ENCODE results near the gene KLHL22.

KLHL22 gene

GRCh38 chr22:20425566-20426258 lies 69.9 kb downstream of the KLHL22 start:
- no peaks in the 10 kb centered on the region for H3K79me2 ChIP-seq (ENCODE audit: control insufficient read depth, low read length)
- peaks cover 16% of the 10 kb centered on the region for H3K27me3 ChIP-seq (ENCODE audit: control insufficient read depth, low read length)
- H3F3A ChIP-seq (ENCODE audit: control insufficient read depth, insufficient read depth) = no peaks in the 10 kb centered on the region
- TF ChIP-seq CTCF (IDR thresholded peaks at IDR 0.05; ENCODE audit: low read depth, low read length, poor library complexity, severe bottlenecking) (no peak), EZH2phosphoT487 (IDR thresholded peaks at IDR 0.05; ENCODE audit: borderline replicate concordance, low read length) (no peak)
- no peaks in the 10 kb centered on the region; the same call in 1 of the 2 replicates for H3K4me1 ChIP-seq (ENCODE audit: control insufficient read depth, low read length)
- H3K9me2 ChIP-seq (replicated peaks; ENCODE audit: control insufficient read depth, low read length) = no peaks in the 10 kb centered on the region
- H3K9me3 ChIP-seq (ENCODE audit: control insufficient read depth, insufficient read depth, low read length) = no peaks in the 10 kb centered on the region
- H3K4me2 ChIP-seq (ENCODE audit: low read length) = no peak overlapping the region
- no peak overlapping the region for H3K4me3 ChIP-seq (ENCODE audit: low read length)
- no peaks in the 10 kb centered on the region for H3K36me3 ChIP-seq (ENCODE audit: control insufficient read depth, low read length)
- H4K20me1 ChIP-seq (ENCODE audit: control insufficient read depth, insufficient read depth, low read depth, low read length) = no peaks in the 10 kb centered on the region
- no peak overlapping the region for H3K27ac ChIP-seq (ENCODE audit: low read depth, low read length)

- H3K27me3 ChIP-seq (ENCODE audit: control insufficient read depth, low read length) = peaks cover 9% of the 10 kb centered on the region
- H3K36me3 ChIP-seq (ENCODE audit: control insufficient read depth, low read length) = no peaks in the 10 kb centered on the region
- no peaks in the 10 kb centered on the region for H3K79me2 ChIP-seq (ENCODE audit: control insufficient read depth, low read length)
- no peak overlapping the region for H3K27ac ChIP-seq (ENCODE audit: low read depth, low read length)
- H3K4me3 ChIP-seq (ENCODE audit: low read length) = no peak overlapping the region
- no peaks in the 10 kb centered on the region for H3K9me3 ChIP-seq (ENCODE audit: control insufficient read depth, insufficient read depth, low read length)
- no peaks in the 10 kb centered on the region for H3K9me2 ChIP-seq (replicated peaks; ENCODE audit: control insufficient read depth, low read length)
- TF ChIP-seq CTCF (IDR thresholded peaks at IDR 0.05; ENCODE audit: low read depth, low read length, poor library complexity, severe bottlenecking) (no peak), EZH2phosphoT487 (IDR thresholded peaks at IDR 0.05; ENCODE audit: borderline replicate concordance, low read length) (no peak)
- H4K20me1 ChIP-seq (ENCODE audit: control insufficient read depth, insufficient read depth, low read depth, low read length) = no peaks in the 10 kb centered on the region
- H3F3A ChIP-seq (ENCODE audit: control insufficient read depth, insufficient read depth) = no peaks in the 10 kb centered on the region
- H3K4me1 ChIP-seq (ENCODE audit: control insufficient read depth, low read length) = no peaks in the 10 kb centered on the region; the same call in 1 of the 2 replicates
- H3K4me2 ChIP-seq (ENCODE audit: low read length) = no peak overlapping the region
These were observed 70.5 kb downstream of the KLHL22 start for GRCh38 chr22:20424932-20425565.

GRCh38 chr22:20424568-20424931 lies 71.0 kb downstream of the KLHL22 start:
- H3K27ac ChIP-seq (ENCODE audit: low read depth, low read length) = no peak overlapping the region
- H4K20me1 ChIP-seq (ENCODE audit: control insufficient read depth, insufficient read depth, low read depth, low read length) = no peaks in the 10 kb centered on the region
- H3K79me2 ChIP-seq (ENCODE audit: control insufficient read depth, low read length) = no peaks in the 10 kb centered on the region
- H3K9me2 ChIP-seq (replicated peaks; ENCODE audit: control insufficient read depth, low read length) = no peaks in the 10 kb centered on the region
- H3K9me3 ChIP-seq (ENCODE audit: control insufficient read depth, insufficient read depth, low read length) = no peaks in the 10 kb centered on the region
- no peaks in the 10 kb centered on the region for H3F3A ChIP-seq (ENCODE audit: control insufficient read depth, insufficient read depth)
- H3K4me3 ChIP-seq (ENCODE audit: low read length) = no peak overlapping the region
- TF ChIP-seq EZH2phosphoT487 (IDR thresholded peaks at IDR 0.05; ENCODE audit: borderline replicate concordance, low read length) (no peak), CTCF (IDR thresholded peaks at IDR 0.05; ENCODE audit: low read depth, low read length, poor library complexity, severe bottlenecking) (no peak)
- no peaks in the 10 kb centered on the region for H3K36me3 ChIP-seq (ENCODE audit: control insufficient read depth, low read length)
- H3K27me3 ChIP-seq (ENCODE audit: control insufficient read depth, low read length) = peaks cover 5% of the 10 kb centered on the region
- no peaks in the 10 kb centered on the region; the same call in 1 of the 2 replicates for H3K4me1 ChIP-seq (ENCODE audit: control insufficient read depth, low read length)
- no peak overlapping the region for H3K4me2 ChIP-seq (ENCODE audit: low read length)

All from DOHH2 (cell line).